Ascending aorta (tissue), 2 donors: ENCODE measurements around the gene ABI1. TPM values are rescaled to one million over a fixed set of nuclear protein-coding genes. Genes with fewer than 3 reads are reported as not detected.
A peak's percentile ranks its signal among the peaks of the same experiment; 100 is the strongest.
"Not testable (repeated sequence)": the region's sequence is repeated elsewhere in the genome, so short reads cannot be mapped to it uniquely, and the experiment has no call there.

Experiments used
- DNase-seq, 2 donors: peaks; one replicate each; pipeline ENCODE4 v3.0.0-alpha.2; 2019; ENCODE audit warnings: low spot score in 2 of 2
- H3K27ac ChIP-seq, 2 donors: fragments of 200-600 bp; sonication (generic); one replicate each; pipeline ENCODE4 v1.5.1; 2016 to 2017; ENCODE audit warnings: mild to moderate bottlenecking in 1 of 2
- H3K27me3 ChIP-seq: fragments of 200-600 bp; sonication (generic); one replicate; pipeline ENCODE4 v1.5.1; 2017
- H3K36me3 ChIP-seq, 2 donors: fragments of 200-600 bp; sonication (generic); one replicate each; pipeline ENCODE4 v1.5.1; 2016
- H3K4me1 ChIP-seq, 2 donors: fragments of 200-600 bp; sonication (generic); one replicate each; pipeline ENCODE4 v1.5.1; 2016 to 2017; ENCODE audit warnings: mild to moderate bottlenecking in 1 of 2
- H3K4me3 ChIP-seq, 2 donors: fragments of 200-600 bp; sonication (generic); one replicate each; pipeline ENCODE4 v1.5.1; 2016 to 2017; ENCODE audit warnings: mild to moderate bottlenecking in 1 of 2
- H3K9me3 ChIP-seq, 2 donors: fragments of 200-600 bp; sonication (generic); one replicate each; pipeline ENCODE4 v1.5.1; 2016
- intact Hi-C: fragments of 100-400 bp; cut with DNase I; formaldehyde crosslinking; loops from one replicate; pipeline ENCODE4 v1.15.1; 2023
- total RNA-seq: library from RNA; depleted of rRNA; stranded (reverse); fragments of >200 nt; gene quantifications from one replicate; pipeline ENCODE4 v1.1.0, GENCODE V29; 2016
- TF ChIP-seq, protein P1 (sequence below), 3 experiments: fragments of 200-600 bp in 2 of 3; fragments of 450-650 bp in 1 of 3; sonication (generic) in 2 of 3; IDR thresholded peaks; one replicate each; pipeline ENCODE4 v1.5.1; 2016 to 2019; ENCODE audit warnings: antibody characterized with exemption in 3 of 3, mild to moderate bottlenecking in 1 of 3, moderate library complexity in 1 of 3

ABI1 gene
- total RNA-seq, 1 donor from 2014 or later: 5.7 TPM

DNA sequence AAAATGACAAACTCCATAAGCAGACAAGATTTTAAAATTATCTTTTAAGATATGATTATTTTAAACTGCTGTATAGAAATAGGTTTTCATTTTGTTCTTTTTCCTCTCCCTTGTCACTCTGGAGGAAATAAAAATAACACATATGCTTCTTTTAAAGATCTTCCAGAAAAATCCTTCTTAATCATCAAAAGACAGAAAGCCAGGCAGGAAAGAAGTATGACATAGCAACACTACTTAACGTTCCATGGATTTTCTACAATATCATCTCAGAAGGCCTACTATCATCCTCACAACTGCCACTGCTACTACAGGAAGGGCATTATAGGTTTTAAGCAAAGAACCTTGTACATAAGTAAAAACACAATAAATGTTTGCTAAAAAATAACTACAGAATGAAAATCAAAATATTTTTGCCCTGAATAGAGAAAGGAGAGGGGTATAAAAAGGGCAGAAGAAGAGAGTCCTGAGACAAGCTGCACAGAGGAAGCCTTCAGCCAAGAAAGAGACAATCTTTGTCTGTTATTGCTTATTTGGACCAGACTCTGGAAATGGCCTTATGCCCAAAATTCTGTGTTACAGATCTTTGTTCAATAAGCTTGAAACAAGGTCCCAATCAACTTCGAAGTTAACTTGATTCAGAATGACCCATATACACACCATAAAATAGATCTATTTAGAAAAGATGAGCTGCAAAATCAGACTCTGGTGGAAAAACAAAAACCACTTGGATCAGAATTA, 67.8 kb downstream of the ABI1 start:
- Histone ChIP-seq H3K9me3 (peaks cover 0 to 13% of the 10 kb centered on the region in 2 donors), H3K36me3 (no peaks in the 10 kb centered on the region), H3K27ac (no peak overlapping the region), H3K27me3 (no peaks in the 10 kb centered on the region), H3K4me1 (peaks cover 0 to 8% of the 10 kb centered on the region in 2 donors), H3K4me3 (no peak overlapping the region)
- TF ChIP-seq, protein P1, sequence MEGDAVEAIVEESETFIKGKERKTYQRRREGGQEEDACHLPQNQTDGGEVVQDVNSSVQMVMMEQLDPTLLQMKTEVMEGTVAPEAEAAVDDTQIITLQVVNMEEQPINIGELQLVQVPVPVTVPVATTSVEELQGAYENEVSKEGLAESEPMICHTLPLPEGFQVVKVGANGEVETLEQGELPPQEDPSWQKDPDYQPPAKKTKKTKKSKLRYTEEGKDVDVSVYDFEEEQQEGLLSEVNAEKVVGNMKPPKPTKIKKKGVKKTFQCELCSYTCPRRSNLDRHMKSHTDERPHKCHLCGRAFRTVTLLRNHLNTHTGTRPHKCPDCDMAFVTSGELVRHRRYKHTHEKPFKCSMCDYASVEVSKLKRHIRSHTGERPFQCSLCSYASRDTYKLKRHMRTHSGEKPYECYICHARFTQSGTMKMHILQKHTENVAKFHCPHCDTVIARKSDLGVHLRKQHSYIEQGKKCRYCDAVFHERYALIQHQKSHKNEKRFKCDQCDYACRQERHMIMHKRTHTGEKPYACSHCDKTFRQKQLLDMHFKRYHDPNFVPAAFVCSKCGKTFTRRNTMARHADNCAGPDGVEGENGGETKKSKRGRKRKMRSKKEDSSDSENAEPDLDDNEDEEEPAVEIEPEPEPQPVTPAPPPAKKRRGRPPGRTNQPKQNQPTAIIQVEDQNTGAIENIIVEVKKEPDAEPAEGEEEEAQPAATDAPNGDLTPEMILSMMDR (IDR thresholded peaks at IDR 0.05): no peak
- DNase-seq: no peak
- intact Hi-C loops: no loop called here

DNA sequence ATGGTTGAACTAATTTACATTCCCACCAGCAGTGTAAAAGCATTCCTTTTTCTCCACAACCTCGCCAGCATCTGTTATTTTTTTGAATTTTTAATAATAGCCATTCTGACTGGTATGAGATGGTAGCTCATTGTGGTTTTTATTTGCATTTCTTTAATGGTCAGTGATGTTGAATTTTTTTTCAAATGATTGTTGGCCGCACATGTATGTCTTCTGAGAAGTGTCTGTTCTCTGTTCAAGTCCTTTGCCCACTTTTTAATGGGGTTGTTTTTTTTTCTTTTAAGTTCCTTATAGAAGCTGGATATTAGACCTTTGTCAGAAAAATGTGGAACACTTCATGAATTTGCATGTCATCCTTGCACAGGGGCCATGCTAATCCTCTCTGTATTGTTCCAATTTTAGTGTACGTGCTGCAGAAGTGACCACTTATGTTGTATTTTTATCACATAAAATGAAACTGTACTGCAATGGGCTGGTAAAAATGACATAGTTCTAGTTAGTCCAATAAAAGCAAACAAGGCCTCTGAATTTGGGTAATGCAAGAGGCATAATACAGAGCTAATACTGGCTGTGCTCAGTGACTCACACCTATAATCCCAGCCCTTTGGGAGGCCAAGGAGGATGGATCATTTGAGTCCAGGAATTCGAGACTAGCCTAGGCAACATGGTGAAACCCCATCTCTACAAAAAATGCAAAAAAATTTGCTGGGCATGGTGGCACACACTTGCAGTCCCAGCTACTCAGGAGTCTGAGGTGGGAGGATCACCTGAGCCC, 70.3 kb downstream of the ABI1 start:
- no peaks in the 10 kb centered on the region for H3K36me3 ChIP-seq
- intact Hi-C loops: no loop called here
- H3K4me3 ChIP-seq: no peak overlapping the region
- no peak for DNase-seq
- no peaks in the 10 kb centered on the region for H3K27me3 ChIP-seq
- TF ChIP-seq, protein P1 (IDR thresholded peaks at IDR 0.05): no peak
- peaks cover 0 to 8% of the 10 kb centered on the region in 2 donors for H3K4me1 ChIP-seq
- H3K9me3 ChIP-seq: peaks cover 0 to 7% of the 10 kb centered on the region in 2 donors
- no peak overlapping the region for H3K27ac ChIP-seq

DNA sequence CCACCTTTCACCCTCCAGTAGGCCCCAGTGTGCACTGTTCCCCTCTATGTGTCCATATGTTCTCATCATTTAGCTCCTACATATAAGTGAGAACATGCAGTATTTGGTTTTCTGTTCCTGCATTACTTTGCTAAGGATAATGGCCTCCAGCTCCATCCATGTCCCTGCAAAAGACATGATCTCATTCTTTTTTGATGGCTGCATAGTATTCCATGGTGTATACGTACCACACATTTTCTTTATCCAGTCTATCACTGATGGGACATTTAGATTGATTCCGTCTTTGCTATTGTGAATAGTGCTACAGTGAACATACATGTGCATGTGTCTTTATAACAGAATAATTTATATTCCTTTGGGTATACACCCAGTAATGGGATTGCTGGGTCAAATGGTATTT, 71.0 kb downstream of the ABI1 start:
- H3K27ac ChIP-seq, DNase-seq, intact Hi-C loops, H3K9me3 ChIP-seq, H3K27me3 ChIP-seq, H3K4me3 ChIP-seq, H3K36me3 ChIP-seq, H3K4me1 ChIP-seq: not testable (repeated sequence)

DNA sequence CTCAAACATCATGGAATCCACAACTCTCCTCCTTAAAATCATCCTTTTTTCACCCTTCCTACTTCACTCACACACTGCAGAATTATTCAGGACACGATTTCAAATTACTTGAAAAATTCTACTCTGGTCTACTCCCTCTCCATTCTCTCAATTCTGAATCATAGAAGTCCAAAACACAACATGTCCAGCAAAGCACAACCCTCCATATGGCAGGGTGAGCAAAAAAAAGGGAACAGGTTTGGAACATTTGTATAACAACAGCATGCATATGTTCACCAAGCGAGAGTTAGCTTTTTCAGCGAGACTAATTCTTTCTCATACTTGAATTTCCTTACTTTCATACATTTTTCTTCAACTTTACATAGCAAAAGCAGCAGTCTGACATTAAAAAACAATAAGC, 73.4 kb downstream of the ABI1 start:
- Histone ChIP-seq H3K9me3 (no peaks in the 10 kb centered on the region), H3K27me3 (no peaks in the 10 kb centered on the region), H3K27ac (no peak overlapping the region), H3K4me3 (no peak overlapping the region), H3K4me1 (peaks cover 0 to 2% of the 10 kb centered on the region in 2 donors), H3K36me3 (no peaks in the 10 kb centered on the region)
- TF ChIP-seq, protein P1 (IDR thresholded peaks at IDR 0.05): no peak
- no peak for DNase-seq
- intact Hi-C loops: no loop called here

DNA sequence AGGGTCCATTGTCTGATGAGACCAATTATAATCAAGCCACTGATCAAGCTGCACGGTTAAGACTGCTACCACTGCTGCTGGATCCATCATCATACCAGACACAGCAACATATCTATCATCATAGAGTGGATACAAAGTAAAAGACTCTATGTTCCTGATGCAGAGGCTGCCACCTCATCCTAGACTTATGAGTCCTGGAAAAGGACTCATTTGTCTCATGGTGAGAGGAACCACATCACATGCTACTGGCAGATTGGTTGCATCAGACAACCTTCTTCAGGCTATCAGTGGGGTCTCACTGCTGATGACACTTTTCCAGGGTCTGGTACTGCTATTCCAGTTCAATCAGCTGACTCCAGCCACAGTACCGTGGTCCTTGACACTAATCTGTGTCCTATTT, 79.0 kb downstream of the ABI1 start:
- Histone ChIP-seq H3K4me3 (no peak overlapping the region), H3K9me3 (peaks cover 0 to 5% of the 10 kb centered on the region in 2 donors), H3K36me3 (no peaks in the 10 kb centered on the region), H3K27me3 (no peaks in the 10 kb centered on the region), H3K4me1 (peaks cover 6 to 10% of the 10 kb centered on the region in 2 donors), H3K27ac (peak overlapping the region in 1 of 2 donors; percentile 31)
- TF ChIP-seq, protein P1 (IDR thresholded peaks at IDR 0.05): no peak
- intact Hi-C loops: no loop called here
- DNase-seq: no peak
